ENCODE data around the gene CRIP2.

DNA sequence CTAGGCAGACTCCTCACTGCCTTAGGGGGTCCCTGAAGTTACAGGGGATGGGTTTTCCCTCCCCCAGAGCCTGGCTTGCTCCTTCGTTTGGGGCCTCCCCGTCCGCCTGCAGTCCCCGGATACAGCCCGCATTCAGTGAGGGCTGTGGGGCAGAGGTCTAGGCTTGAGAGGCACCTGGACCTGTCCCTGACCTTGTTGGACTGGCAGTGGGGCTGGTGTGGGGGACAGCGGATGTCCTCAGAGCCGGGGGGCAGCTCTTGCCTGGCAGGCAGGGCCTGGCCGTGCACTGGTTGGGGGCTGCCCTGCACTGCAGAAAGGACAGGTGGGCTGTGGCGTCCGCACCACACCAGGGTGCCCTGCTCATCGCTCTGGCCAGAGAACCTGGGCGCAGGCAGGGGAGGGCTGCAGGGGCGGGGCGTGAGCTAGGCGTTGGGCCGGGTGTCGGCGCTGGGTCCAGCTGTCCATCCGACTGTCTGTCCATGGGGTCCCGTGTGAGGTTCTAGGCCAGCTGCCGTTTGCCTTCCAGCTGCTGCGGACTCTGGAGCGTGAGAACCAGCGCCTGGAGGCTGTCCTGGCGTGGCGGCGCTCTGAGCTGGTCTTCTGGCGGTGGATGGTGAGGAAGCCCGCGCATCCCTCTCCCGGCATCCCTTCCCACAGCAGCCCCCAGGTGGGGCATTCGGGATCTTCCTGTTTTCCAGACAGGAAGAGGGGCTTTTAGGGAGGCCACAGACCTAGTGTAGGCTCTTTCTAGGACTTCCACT lies 22.4 kb downstream of the CRIP2 start:
- TF ChIP-seq, protein P1, sequence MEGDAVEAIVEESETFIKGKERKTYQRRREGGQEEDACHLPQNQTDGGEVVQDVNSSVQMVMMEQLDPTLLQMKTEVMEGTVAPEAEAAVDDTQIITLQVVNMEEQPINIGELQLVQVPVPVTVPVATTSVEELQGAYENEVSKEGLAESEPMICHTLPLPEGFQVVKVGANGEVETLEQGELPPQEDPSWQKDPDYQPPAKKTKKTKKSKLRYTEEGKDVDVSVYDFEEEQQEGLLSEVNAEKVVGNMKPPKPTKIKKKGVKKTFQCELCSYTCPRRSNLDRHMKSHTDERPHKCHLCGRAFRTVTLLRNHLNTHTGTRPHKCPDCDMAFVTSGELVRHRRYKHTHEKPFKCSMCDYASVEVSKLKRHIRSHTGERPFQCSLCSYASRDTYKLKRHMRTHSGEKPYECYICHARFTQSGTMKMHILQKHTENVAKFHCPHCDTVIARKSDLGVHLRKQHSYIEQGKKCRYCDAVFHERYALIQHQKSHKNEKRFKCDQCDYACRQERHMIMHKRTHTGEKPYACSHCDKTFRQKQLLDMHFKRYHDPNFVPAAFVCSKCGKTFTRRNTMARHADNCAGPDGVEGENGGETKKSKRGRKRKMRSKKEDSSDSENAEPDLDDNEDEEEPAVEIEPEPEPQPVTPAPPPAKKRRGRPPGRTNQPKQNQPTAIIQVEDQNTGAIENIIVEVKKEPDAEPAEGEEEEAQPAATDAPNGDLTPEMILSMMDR (conservative IDR thresholded peaks at IDR 0.05; ENCODE audit: low read depth, low read length): no peak
- no peak for TF ChIP-seq EZH2 (IDR thresholded peaks at IDR 0.05; ENCODE audit: borderline replicate concordance, low read depth, low read length, poor library complexity, severe bottlenecking)

All from A673 (cell line).